ENCODE results near the gene SERPINA3.
"Not testable (repeated sequence)": the region's sequence is repeated elsewhere in the genome, so short reads cannot be mapped to it uniquely, and the experiment has no call there.

Gene SERPINA3

GRCh38 chr14:94584591-94585280, 27.5 kb upstream of the SERPINA3 start:
- DNase-seq: no peak

DNA sequence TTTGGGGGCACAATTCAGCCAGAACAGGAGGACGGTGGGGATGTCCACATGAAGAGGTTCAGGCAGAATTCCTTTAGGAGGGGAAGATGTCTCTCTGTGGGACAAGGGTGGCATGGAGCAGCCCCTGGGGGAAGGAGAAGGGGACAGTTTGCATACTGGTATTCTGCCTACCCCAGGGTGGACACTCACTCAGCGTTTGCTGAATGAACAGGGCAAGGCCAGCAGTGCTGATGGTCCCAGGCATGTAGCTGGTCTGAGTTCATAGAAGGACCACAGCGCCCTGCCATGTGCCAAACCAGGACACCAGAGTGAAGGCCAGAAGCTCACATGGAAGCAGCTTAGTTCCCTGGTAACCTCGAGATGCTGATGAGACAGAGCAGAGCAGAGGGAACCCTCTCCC, 25.6 kb upstream of the SERPINA3 start:
- no peak for DNase-seq

- DNase-seq: no peak
Observed at GRCh38 chr14:94588311-94588710, 23.9 kb upstream of the SERPINA3 start.

GRCh38 chr14:94591073-94591472, 21.1 kb upstream of the SERPINA3 start:
- no peak for DNase-seq

GRCh38 chr14:94591871-94592270, 20.3 kb upstream of the SERPINA3 start:
- DNase-seq: no peak

GRCh38 chr14:94592457-94592856, 19.7 kb upstream of the SERPINA3 start:
- DNase-seq: no peak

GRCh38 chr14:94593376-94593748, 18.8 kb upstream of the SERPINA3 start:
- no peak for DNase-seq

DNA sequence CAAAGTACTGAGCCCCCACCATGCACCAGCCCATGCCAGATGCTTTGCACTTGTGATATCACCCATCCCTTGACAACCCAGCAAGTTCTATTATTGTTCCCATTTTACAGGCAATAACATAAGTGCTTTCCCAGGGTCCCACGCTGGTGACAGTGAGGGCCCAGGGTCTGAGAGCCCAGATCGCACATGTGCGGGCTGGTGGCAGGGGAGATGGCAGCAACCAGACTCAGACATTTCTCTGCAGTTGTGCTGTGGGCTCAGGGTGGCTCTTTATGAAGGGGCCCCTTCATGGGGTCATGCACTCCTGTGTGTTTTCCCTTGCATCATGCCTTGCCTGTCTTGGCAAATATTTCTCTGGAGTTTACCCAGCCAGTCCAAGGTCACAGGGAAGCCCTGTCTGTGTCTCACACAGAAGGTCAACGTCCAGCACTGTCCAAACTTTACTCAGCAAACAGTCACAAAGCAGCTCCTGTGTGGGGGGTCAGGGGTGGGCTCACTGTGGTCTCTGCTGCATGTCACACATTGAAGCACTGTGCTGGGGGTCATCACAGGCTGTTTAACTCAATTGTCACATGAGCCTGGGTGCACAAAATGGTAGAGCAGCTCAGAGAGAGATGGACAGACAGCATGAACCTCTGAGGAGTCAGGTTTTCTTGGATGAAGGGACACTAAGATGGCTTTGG, 18.3 kb upstream of the SERPINA3 start:
- DNase-seq: no peak

DNA sequence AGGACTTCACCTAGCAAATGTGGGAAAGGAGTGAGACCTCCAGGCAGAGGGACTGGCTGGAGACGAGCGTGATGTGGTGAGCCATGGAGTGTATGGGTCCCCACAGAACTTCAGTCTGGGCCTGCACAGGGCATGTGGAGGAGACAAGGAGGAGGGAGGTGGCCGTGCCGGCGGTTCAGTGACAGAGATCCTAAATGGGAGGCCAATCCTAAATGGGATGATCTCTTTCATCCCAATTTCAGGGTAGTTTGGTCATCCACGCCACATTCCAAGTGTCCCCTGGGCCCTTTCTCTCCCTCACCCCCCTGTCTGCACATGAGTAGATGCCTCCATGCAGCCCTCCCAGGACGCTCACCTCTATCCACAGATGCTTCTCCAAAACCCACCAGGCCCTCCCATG, 17.8 kb upstream of the SERPINA3 start:
- no peak for DNase-seq

GRCh38 chr14:94595912-94596311, 16.3 kb upstream of the SERPINA3 start:
- no peak for DNase-seq

DNA sequence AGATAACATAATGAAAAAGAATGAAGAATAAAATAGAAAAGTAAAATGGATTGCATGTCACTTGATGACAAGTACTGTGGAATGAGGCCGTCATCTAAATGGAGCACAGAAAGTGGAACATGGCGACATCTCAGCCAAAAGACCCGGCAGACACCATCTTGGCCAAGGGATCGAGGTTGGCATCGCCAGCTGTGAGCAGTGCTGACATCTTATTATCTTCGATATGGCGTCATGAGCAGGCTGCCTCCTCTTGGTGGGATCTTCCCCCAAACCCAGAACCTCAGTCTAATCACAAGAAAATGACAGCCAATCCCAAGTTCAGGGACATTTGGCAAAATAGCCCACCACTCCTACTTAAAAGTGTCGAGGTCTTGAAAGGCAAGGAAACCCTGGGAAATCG, 15.8 kb upstream of the SERPINA3 start:
- no peak for DNase-seq

DNA sequence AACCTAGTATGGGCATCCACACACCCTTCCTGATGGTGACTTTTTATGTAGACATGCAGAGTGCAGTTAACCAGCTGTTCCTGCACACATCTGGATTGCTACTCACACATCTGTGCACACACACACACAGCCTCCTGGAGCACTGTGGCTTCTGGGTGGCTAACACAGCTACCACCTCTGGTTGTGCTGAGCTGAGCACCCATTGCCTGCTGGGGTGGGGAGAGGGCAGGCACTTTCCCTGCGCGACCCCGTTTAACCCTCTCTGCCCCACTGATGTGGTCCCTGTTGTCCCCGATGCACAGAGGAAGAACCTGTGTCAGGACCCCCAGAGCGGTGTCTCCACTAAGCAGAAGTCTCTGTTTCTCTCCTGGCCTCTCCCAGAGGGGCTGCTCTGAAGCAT, 14.4 kb upstream of the SERPINA3 start:
- DNase-seq: no peak

GRCh38 chr14:94598506-94598815, 13.7 kb upstream of the SERPINA3 start:
- no peak for DNase-seq

DNA sequence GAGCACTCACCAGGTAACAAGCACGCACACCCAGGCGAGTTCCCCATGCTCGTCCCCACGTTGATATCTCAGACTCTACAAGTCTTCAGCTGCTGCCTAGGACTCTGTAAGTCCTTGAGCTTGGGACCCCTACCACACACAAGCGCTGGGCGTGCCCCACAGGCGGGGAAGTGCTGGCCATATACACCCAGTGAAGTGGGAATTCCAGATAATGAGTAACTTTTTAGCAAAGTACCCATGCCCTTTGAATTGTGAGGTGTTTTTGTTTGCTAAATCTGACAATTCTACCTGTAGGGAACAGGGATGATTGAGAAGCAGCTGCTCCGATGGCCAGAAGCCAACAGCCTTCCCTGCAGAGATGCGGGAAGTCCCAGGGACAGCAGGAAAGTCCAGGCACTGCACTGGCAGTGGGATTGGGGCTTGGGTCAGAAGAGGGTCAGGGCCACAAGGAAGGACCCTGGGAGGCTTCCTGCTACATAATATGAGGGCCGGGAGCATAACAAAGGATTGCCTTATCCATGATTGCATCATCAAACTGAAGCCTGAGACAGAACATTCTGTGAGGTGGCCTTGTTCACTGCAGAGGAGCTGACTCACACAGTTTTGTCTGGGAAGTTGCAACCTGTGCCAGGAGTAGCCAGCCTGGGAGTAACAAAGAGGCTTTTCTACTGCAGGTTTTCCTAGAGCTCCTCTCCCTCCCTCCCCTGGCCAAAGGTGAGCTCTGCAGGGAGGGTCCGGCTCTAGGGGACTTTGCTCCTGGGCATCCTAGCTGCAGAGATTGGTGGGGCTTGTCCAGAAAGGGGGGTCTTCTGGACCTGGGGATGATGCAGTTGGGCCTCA, 13.2 kb upstream of the SERPINA3 start:
- peak in 42 of 56 donors; percentile 9 to 85 (median 60) for DNase-seq

- DNase-seq: no peak
Observed at GRCh38 chr14:94599656-94600004, 12.6 kb upstream of the SERPINA3 start.

DNA sequence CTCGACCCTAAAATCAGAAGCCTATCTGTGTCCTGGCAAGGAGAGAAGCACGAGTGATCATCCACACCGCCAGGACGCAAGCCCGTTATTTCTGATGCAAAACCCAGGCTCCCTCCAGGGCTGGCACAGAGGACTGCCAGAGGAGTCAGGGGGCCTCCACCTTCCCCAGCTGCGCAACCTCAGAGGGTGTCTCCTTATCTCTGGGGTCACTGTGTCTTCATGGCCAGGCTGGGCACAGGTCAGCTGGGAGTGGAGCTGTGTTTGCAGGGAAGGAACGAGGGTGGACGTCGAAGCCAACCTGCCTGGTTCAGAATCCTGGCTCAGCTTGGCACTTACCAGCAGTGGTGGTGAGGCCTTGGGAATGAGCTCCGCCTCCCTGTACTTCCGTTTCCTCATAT, 12.0 kb upstream of the SERPINA3 start:
- DNase-seq: no peak

DNA sequence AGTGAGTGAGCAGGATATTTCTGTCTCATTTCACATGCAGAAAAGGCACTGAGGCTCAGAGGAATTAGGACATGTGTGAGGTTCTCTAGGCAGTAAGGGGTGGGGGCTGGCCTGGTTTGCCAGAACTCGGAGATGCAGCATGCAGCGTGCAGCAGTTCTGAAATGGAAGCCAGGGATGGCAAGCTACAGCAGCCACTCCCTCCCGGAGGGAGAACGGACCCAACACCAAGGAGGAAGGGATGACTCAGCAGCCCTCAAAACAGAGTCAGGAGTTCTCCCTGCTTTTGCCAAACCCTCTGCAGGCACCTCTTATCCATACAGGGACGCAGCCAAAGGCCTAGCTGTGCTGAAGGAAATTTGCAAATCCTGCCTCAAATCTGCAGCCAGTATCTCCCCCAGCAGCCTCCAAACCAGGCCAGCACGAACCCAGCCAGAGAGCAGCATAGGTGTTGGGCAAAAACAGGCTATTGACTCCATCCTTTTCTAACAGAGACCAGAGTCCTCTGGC, 10.3 kb upstream of the SERPINA3 start:
- peak in 33 of 56 donors; percentile 5 to 70 (median 33) for DNase-seq

DNA sequence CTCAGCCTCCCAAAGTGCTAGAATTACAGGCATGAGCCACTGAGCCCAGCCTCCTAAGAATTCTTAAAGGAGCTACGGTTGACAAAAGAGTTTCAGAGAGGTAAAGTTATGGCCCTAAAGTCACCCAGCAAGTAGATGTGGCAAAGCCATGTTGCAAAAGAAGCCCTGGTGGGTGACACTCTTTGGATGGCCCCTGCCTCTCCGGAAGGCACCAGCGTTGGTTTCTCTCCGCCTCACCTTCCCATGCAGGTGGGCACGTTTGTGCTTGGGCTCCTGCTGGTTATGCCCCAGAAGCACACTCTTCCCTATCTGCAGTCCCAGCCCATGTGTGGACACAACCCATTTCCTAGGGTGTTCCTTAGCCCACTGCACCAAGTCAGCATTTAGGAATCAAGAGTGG, 9.5 kb upstream of the SERPINA3 start:
- DNase-seq: no peak

GRCh38 chr14:94605361-94605760, 6.8 kb upstream of the SERPINA3 start:
- DNase-seq: no peak

GRCh38 chr14:94608966-94609365, 3.2 kb upstream of the SERPINA3 start:
- DNase-seq: not testable (repeated sequence)

DNA sequence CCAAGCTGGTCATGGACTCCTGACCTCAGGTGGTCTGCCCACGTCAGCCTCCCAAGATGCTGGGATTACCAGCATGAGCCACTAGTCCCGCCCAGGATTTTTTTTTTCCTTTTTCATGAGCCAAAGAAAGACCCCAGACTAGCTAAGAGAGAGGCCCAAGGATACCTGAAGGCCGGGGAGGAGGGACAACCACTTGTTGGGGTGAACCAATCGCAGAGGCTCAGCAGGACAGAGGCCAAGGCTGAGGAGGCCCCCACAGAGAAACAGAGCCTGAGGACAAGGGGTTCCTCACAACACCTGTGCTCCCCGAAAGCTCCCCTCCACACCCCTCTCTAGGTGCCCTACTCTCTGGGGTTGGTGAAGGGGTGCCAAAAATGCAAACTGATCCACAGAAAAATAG, 1.0 kb upstream of the SERPINA3 start:
- DNase-seq: no peak
